Measurements from ENCODE around the gene FUCA1.

GRCh38 chr1:23845163-23845562 lies 22.9 kb downstream of the FUCA1 start:
- TF ChIP-seq EZH2 (IDR thresholded peaks at IDR 0.05; ENCODE audit: insufficient read depth, poor library complexity, severe bottlenecking) (no peak), EZH2phosphoT487 (IDR thresholded peaks at IDR 0.05; ENCODE audit: insufficient read depth, low read depth) (no peak)
